IMR-90 (cell line): ENCODE results near the gene SPINDOC. TPM values are rescaled to one million over a fixed set of nuclear protein-coding genes. Genes with fewer than 3 reads are reported as not detected.

ENCODE experiments used
- ATAC-seq: fragments of 200-7000 bp; cut with Tn5 transposase; 2 replicates; pipeline ENCODE4 v1.9.1; 2020; ENCODE audit warnings: low read depth, mild to moderate bottlenecking, moderate library complexity
- BruUV-seq: library from RNA; stranded (reverse); fragments of 400-500 nt; replicated peaks from 2 replicates; lab custom pipeline; 2021; lab: Mats Ljungman, UMichigan
- CTCF ChIA-PET: fragments of 300-600 bp; formaldehyde crosslinking; extraction: SDS; loops from one replicate; lab custom pipeline; 2021; ENCODE audit warnings: antibody characterized with exemption; lab: Yijun Ruan, JAX
- POLR2A ChIA-PET: fragments of 300-600 bp; sonication (Branson Sonifier 250); formaldehyde crosslinking; loops from one replicate; lab custom pipeline; 2022; ENCODE audit warnings: antibody characterized with exemption; ENCODE audit not compliant: unreplicated experiment; lab: Charles Lee
- DNase-seq: peaks from one replicate; pipeline ENCODE4 v3.0.0; 2013
- H2AFZ ChIP-seq: replicated peaks from 2 replicates; pipeline ENCODE3; 2013; ENCODE audit warnings: low read length, mild to moderate bottlenecking; ENCODE audit not compliant: poor library complexity
- H2AK5ac ChIP-seq: 2 replicates; pipeline ENCODE4 v1.6.1; 2013; ENCODE audit warnings: low read depth, low read length, inconsistent platforms
- H2AK9ac ChIP-seq: replicated peaks from 2 replicates; pipeline ENCODE3; 2013; ENCODE audit warnings: mild to moderate bottlenecking, low read depth, low read length, moderate library complexity; ENCODE audit not compliant: poor library complexity
- H2BK120ac ChIP-seq: 2 replicates; pipeline ENCODE4 v1.6.1; 2013; ENCODE audit warnings: low read depth, low read length, inconsistent platforms
- H2BK15ac ChIP-seq: 3 replicates; pipeline ENCODE4 v1.6.1; 2013; ENCODE audit warnings: low read depth, low read length, inconsistent platforms
- H2BK20ac ChIP-seq: 2 replicates; pipeline ENCODE4 v1.6.1; 2013; ENCODE audit warnings: low read depth, mild to moderate bottlenecking, inconsistent platforms, low read length, moderate library complexity
- H2BK5ac ChIP-seq: 2 replicates; pipeline ENCODE4 v1.6.1; 2013; ENCODE audit warnings: mild to moderate bottlenecking, low read depth, low read length, inconsistent platforms; ENCODE audit not compliant: poor library complexity, severe bottlenecking
- H3K14ac ChIP-seq: replicated peaks from 2 replicates; pipeline ENCODE4 v1.6.1; 2013; ENCODE audit warnings: low read depth, low read length, inconsistent platforms
- H3K18ac ChIP-seq: 2 replicates; pipeline ENCODE4 v1.6.1; 2013; ENCODE audit warnings: low read depth, low read length, control low read depth
- H3K23ac ChIP-seq: 2 replicates; pipeline ENCODE4 v1.6.1; 2013; ENCODE audit warnings: low read depth, low read length, inconsistent platforms
- H3K27ac ChIP-seq: 2 replicates; pipeline ENCODE4 v1.5.1; 2013; ENCODE audit warnings: mild to moderate bottlenecking, control low read depth, low read length; ENCODE audit not compliant: insufficient read depth
- H3K27me3 ChIP-seq: 2 replicates; pipeline ENCODE4 v1.6.1; 2013; ENCODE audit warnings: low read length; ENCODE audit not compliant: control insufficient read depth, insufficient read depth
- H3K36me3 ChIP-seq: 2 replicates; pipeline ENCODE4 v1.6.1; 2013; ENCODE audit warnings: low read length, mixed read lengths; ENCODE audit not compliant: control insufficient read depth, insufficient read depth
- H3K4ac ChIP-seq: 2 replicates; pipeline ENCODE4 v1.6.1; 2013; ENCODE audit warnings: low read depth, low read length, inconsistent platforms
- H3K4me1 ChIP-seq: 2 replicates; pipeline ENCODE4 v1.6.1; 2013; ENCODE audit warnings: low read length, mixed read lengths; ENCODE audit not compliant: control insufficient read depth, insufficient read depth
- H3K4me2 ChIP-seq: 2 replicates; pipeline ENCODE4 v1.6.1; 2013; ENCODE audit warnings: low read depth, mild to moderate bottlenecking, control low read depth, low read length, moderate library complexity
- H3K4me3 ChIP-seq: 2 replicates; pipeline ENCODE4 v1.5.1; 2013; ENCODE audit warnings: low read depth, mild to moderate bottlenecking, control low read depth, low read length, moderate library complexity; ENCODE audit not compliant: insufficient read depth
- H3K56ac ChIP-seq: 2 replicates; pipeline ENCODE4 v1.6.1; 2013; ENCODE audit warnings: low read length, inconsistent platforms; ENCODE audit not compliant: insufficient read depth; ENCODE audit errors: extremely low read depth
- H3K79me1 ChIP-seq, 2 experiments: 2 replicates each; pipeline ENCODE4 v1.6.1; 2013; ENCODE audit warnings: low read length in 2 of 2, inconsistent platforms in 1 of 2, low read depth in 1 of 2
- H3K9ac ChIP-seq: 2 replicates; pipeline ENCODE4 v1.6.1; 2013; ENCODE audit warnings: low read depth, low read length, control low read depth
- H3K9me1 ChIP-seq: 2 replicates; pipeline ENCODE4 v1.6.1; 2013; ENCODE audit warnings: low read length, inconsistent platforms; ENCODE audit not compliant: insufficient read depth
- H3K9me3 ChIP-seq: 2 replicates; pipeline ENCODE4 v1.6.1; 2013; ENCODE audit warnings: low read length; ENCODE audit not compliant: control insufficient read depth, insufficient read depth
- H4K20me1 ChIP-seq: 2 replicates; pipeline ENCODE4 v1.6.1; 2013; ENCODE audit warnings: low read length, inconsistent platforms; ENCODE audit not compliant: insufficient read depth
- H4K5ac ChIP-seq: 2 replicates; pipeline ENCODE4 v1.6.1; 2013; ENCODE audit warnings: mild to moderate bottlenecking, low read depth, low read length, control low read depth
- H4K8ac ChIP-seq, 2 experiments: 2 replicates each; pipeline ENCODE4 v1.6.1; 2013; ENCODE audit warnings: low read depth in 2 of 2, low read length in 2 of 2, control low read depth in 1 of 2, inconsistent platforms in 1 of 2
- H4K91ac ChIP-seq: 2 replicates; pipeline ENCODE4 v1.6.1; 2013; ENCODE audit warnings: low read depth, low read length, inconsistent platforms; ENCODE audit not compliant: insufficient read depth
- CHD1 ChIP-seq: IDR thresholded peaks from 2 replicates; pipeline ENCODE4 v1.6.1; 2012; ENCODE audit warnings: low read depth, low read length, improper control_type of control experiment
- MAZ ChIP-seq: IDR thresholded peaks from 2 replicates; pipeline ENCODE4 v1.6.1; 2012; ENCODE audit warnings: low read depth, mild to moderate bottlenecking, low read length, improper control_type of control experiment, moderate library complexity, borderline replicate concordance
- POLR2A ChIP-seq: IDR thresholded peaks from 2 replicates; pipeline ENCODE4 v1.6.1; 2012; ENCODE audit warnings: mild to moderate bottlenecking, low read depth, low read length
- SMC3 ChIP-seq: fragments of 150-350 bp; IDR thresholded peaks from 2 replicates; pipeline ENCODE4 v1.6.1; 2016; ENCODE audit warnings: low read depth, mild to moderate bottlenecking, antibody characterized with exemption, low read length, moderate library complexity
- USF2 ChIP-seq: fragments of 150-350 bp; IDR thresholded peaks from 2 replicates; pipeline ENCODE4 v1.6.1; 2017; ENCODE audit warnings: mild to moderate bottlenecking, antibody characterized with exemption, low read length, low read depth
- WGBS, 2 experiments: methylation state at CpG; one replicate each; pipeline versions ENCODE4 v1.1.5 to v1.1.7; 2013; ENCODE audit warnings: missing lambda C conversion rate in 2 of 2; ENCODE audit not compliant: insufficient read length in 1 of 2; ENCODE audit errors: extremely low coverage in 2 of 2; 5-methylcytosine and 5-hydroxymethylcytosine counted together
- dilution Hi-C: fragments of 300-500 bp; cut with HindIII; formaldehyde crosslinking; loops from one replicate; pipeline ENCODE4 v1.14.3; 2018; ENCODE audit warnings: low sequenced_read_pairs; ENCODE audit not compliant: unreplicated experiment
- in situ Hi-C: fragments of 300-500 bp; cut with MboI; formaldehyde crosslinking; loops from 3 replicates; pipeline ENCODE4 v1.14.3; 2019; ENCODE audit warnings: low sequenced_read_pairs, inconsistent platforms, mixed read lengths
- intact Hi-C: fragments of 100-400 bp; cut with micrococcal nuclease; formaldehyde crosslinking; loops from 2 replicates; pipeline ENCODE4 v1.10.0; 2022
- polyA plus RNA-seq, 3 experiments: library from polyadenylated mRNA; depleted of rRNA; stranded (reverse); fragments of >200 nt; gene quantifications; 2 replicates each; pipeline ENCODE4 v1.2.3, GENCODE V29; 2012; ENCODE audit warnings: low replicate concordance in 1 of 3
- total RNA-seq: library from RNA; depleted of rRNA; stranded (reverse); fragments of >200 nt; gene quantifications from 2 replicates; pipeline ENCODE4 v1.2.3, GENCODE V29; 2012

SPINDOC gene
- total and polyA plus RNA-seq, 2 of the 4 experiments (the other 2 are of a cell fraction) = 10.0 to 29.9 TPM

- peak within 1 kb of the TSS; percentile 96 for H2AK9ac ChIP-seq
- peak within 1 kb of the TSS; percentile 73 for H2BK5ac ChIP-seq
- peak within 1 kb of the TSS; percentile 81 for H3K4me3 ChIP-seq
- peak within 1 kb of the TSS; percentile 89 for H2AK5ac ChIP-seq
- BruUV-seq = no TSS peak
- 0% methylated on average over 43 of the region's 100 CpGs; no CpG with 5 or more reads in 1 of the 2 experiments for WGBS, 2 experiments
- no peaks in the 10 kb centered on the region for H3K9me3 ChIP-seq
- H2BK120ac ChIP-seq = no peak within 1 kb of the TSS
- peaks cover 2% of the 10 kb centered on the region; the same call in 1 of the 2 replicates for H3K36me3 ChIP-seq
- H3K9me1 ChIP-seq = peaks cover 14% of the 10 kb centered on the region
- H4K5ac ChIP-seq = peak within 1 kb of the TSS; percentile 27
- TF ChIP-seq CHD1 = peak; percentile 46; the same call in 1 of the 2 replicates
- TF ChIP-seq USF2 = peak; percentile 51; the same call in 1 of the 2 replicates
- no peak for TF ChIP-seq SMC3
- TF ChIP-seq POLR2A = peak; percentile 66
- TF ChIP-seq MAZ = peak; percentile 75
- no peaks in the 10 kb centered on the region for H3K27me3 ChIP-seq
- H2BK15ac ChIP-seq = peak within 1 kb of the TSS; percentile 5; the same call in 1 of the 3 replicates
- peak within 1 kb of the TSS; percentile 85 for H2AFZ ChIP-seq
- peaks cover 2 to 39% of the 10 kb centered on the region in 2 experiments; a peak in 3 of 4 replicates for H3K79me1 ChIP-seq
- peak within 1 kb of the TSS; percentile 57 for H3K56ac ChIP-seq
- ATAC-seq (peak; percentile 91), DNase-seq (peak; percentile 96)
- H3K4me2 ChIP-seq = peak within 1 kb of the TSS; percentile 86
- peak within 1 kb of the TSS; percentile 89 for H3K9ac ChIP-seq
- in situ Hi-C loops (loop anchor here (5.0 kb wide), 2 partner anchors 108 to 308 kb away; no protein-coding TSS in a partner anchor), intact Hi-C loops (loop anchor here (1.0 kb wide), 1 partner anchor 33 kb away; no protein-coding TSS in a partner anchor), dilution Hi-C loops (no loop called here)
- no peak within 1 kb of the TSS for H2BK20ac ChIP-seq
- ChIA-PET POLR2A (interaction anchor here (0.5 to 0.7 kb wide), 7 partner anchors 11 to 145 kb away, joined by 3 to 15 read pairs (median 4); partner anchors contain the start of gene RCOR2), CTCF (interaction anchor here (0.9 to 3.7 kb wide), 3 partner anchors 71 to 107 kb away, joined by 4 to 21 read pairs (median 7); no protein-coding TSS in a partner anchor)
- H4K8ac ChIP-seq = peak within 1 kb of the TSS; percentile 75 to 95; a peak in 3 of 4 replicates
- H4K91ac ChIP-seq = peak within 1 kb of the TSS; percentile 26
- H3K14ac ChIP-seq = peak within 1 kb of the TSS; percentile 85
- peaks cover 39% of the 10 kb centered on the region for H4K20me1 ChIP-seq
- no peak within 1 kb of the TSS for H3K18ac ChIP-seq
- H3K4ac ChIP-seq = peak within 1 kb of the TSS; percentile 71
- peaks cover 11% of the 10 kb centered on the region for H3K4me1 ChIP-seq
- peak within 1 kb of the TSS; percentile 57 for H3K27ac ChIP-seq
- peak within 1 kb of the TSS; percentile 89 for H3K23ac ChIP-seq
Observed at GRCh38 chr11:63838678-63839507, 25.6 kb downstream of the SPINDOC start, which contains the start of gene MARK2. Gene MARK2, plus strand, starts transcription at chr11:63839110. Its CDS starts 397 bp downstream, at chr11:63839507.
